OCI-LY3 (cell line): ENCODE results near the gene SH3PXD2B.

Experiments
- H2AFZ ChIP-seq: fragments of 200-600, 300-600 bp; shearing (Covaris generic); 2 replicates; pipeline ENCODE4 v1.6.0; 2014; ENCODE audit warnings: antibody characterized with exemption, low read depth, low read length
- H3K27ac ChIP-seq: fragments of 200-600, 300-600 bp; sonication (generic); 2 replicates; pipeline ENCODE4 v1.5.1; 2014; ENCODE audit warnings: mild to moderate bottlenecking, low read length, moderate library complexity, mixed read lengths
- H3K27me3 ChIP-seq: fragments of 200-600, 300-600 bp; sonication (generic); 2 replicates; pipeline ENCODE4 v1.6.1; 2014; ENCODE audit warnings: low read depth, low read length, mixed read lengths
- H3K36me3 ChIP-seq: fragments of 200-600, 300-600 bp; sonication (generic); replicated peaks from 2 replicates; pipeline ENCODE3; 2014; ENCODE audit warnings: low read depth, low read length, mixed read lengths
- H3K4me1 ChIP-seq: fragments of 300-600, 200-600 bp; sonication (generic); 2 replicates; pipeline ENCODE4 v1.6.1; 2014; ENCODE audit warnings: low read length, mixed read lengths
- H3K4me2 ChIP-seq: fragments of 200-600, 300-600 bp; sonication (generic); 2 replicates; pipeline ENCODE4 v1.6.1; 2014; ENCODE audit warnings: low read length, mixed read lengths
- H3K4me3 ChIP-seq: fragments of 300-600, 200-600 bp; sonication (generic); 2 replicates; pipeline ENCODE4 v1.5.1; 2014; ENCODE audit warnings: antibody characterized with exemption, mild to moderate bottlenecking, low read length, moderate library complexity
- H3K79me2 ChIP-seq: fragments of 300-600, 200-600 bp; shearing (Covaris generic); 2 replicates; pipeline ENCODE4 v1.6.1; 2014; ENCODE audit warnings: mild to moderate bottlenecking, low read length, mixed read lengths
- H3K9ac ChIP-seq: fragments of 300-600, 200-600 bp; shearing (Covaris generic); 2 replicates; pipeline ENCODE4 v1.6.0; 2014; ENCODE audit warnings: mild to moderate bottlenecking, low read length, moderate library complexity
- H3K9me3 ChIP-seq: fragments of 200-600, 300-600 bp; shearing (Covaris generic); 2 replicates; pipeline ENCODE4 v1.6.1; 2014; ENCODE audit warnings: low read length, mixed read lengths; ENCODE audit not compliant: insufficient read depth
- H4K20me1 ChIP-seq: fragments of 200-600, 300-600 bp; sonication (generic); 2 replicates; pipeline ENCODE4 v1.6.1; 2016; ENCODE audit warnings: low read length, mixed read lengths; ENCODE audit not compliant: insufficient read depth
- EZH2phosphoT487 ChIP-seq: fragments of 200-600 bp; shearing (Covaris generic); IDR thresholded peaks from 2 replicates; pipeline ENCODE4 v1.6.1; 2018; ENCODE audit warnings: antibody characterized with exemption, mixed run types, low read depth
- TF ChIP-seq, protein P1 (sequence below): fragments of 200-600, 300-600 bp; sonication (generic); IDR thresholded peaks from 2 replicates; pipeline ENCODE4 v1.5.1; 2014; ENCODE audit warnings: antibody characterized with exemption, low read length, low read depth

SH3PXD2B gene

GRCh38 chr5:172302047-172302710, 152.1 kb downstream of the SH3PXD2B start:
- TF ChIP-seq EZH2phosphoT487 = no peak
- TF ChIP-seq, protein P1, sequence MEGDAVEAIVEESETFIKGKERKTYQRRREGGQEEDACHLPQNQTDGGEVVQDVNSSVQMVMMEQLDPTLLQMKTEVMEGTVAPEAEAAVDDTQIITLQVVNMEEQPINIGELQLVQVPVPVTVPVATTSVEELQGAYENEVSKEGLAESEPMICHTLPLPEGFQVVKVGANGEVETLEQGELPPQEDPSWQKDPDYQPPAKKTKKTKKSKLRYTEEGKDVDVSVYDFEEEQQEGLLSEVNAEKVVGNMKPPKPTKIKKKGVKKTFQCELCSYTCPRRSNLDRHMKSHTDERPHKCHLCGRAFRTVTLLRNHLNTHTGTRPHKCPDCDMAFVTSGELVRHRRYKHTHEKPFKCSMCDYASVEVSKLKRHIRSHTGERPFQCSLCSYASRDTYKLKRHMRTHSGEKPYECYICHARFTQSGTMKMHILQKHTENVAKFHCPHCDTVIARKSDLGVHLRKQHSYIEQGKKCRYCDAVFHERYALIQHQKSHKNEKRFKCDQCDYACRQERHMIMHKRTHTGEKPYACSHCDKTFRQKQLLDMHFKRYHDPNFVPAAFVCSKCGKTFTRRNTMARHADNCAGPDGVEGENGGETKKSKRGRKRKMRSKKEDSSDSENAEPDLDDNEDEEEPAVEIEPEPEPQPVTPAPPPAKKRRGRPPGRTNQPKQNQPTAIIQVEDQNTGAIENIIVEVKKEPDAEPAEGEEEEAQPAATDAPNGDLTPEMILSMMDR = no peak
- H3K4me1 ChIP-seq = no peaks in the 10 kb centered on the region
- no peaks in the 10 kb centered on the region for H3K36me3 ChIP-seq
- H3K27ac ChIP-seq = no peak overlapping the region
- H3K9ac ChIP-seq = no peak overlapping the region
- H3K27me3 ChIP-seq = no peaks in the 10 kb centered on the region
- H3K9me3 ChIP-seq = 0 out of 2 replicates have a peak, but pooled peaks cover 3% of the 10 kb centered on the region
- H3K4me3 ChIP-seq = no peak overlapping the region
- no peak overlapping the region for H2AFZ ChIP-seq
- H3K79me2 ChIP-seq = no peaks in the 10 kb centered on the region
- no peaks in the 10 kb centered on the region for H4K20me1 ChIP-seq
- no peak overlapping the region for H3K4me2 ChIP-seq

- Histone ChIP-seq H3K27ac (no peak overlapping the region), H4K20me1 (no peaks in the 10 kb centered on the region), H3K9ac (no peak overlapping the region), H3K4me2 (no peak overlapping the region), H3K4me1 (no peaks in the 10 kb centered on the region), H3K36me3 (no peaks in the 10 kb centered on the region), H2AFZ (no peak overlapping the region), H3K4me3 (no peak overlapping the region), H3K9me3 (no peaks in the 10 kb centered on the region), H3K27me3 (peaks cover 3% of the 10 kb centered on the region; the same call in 1 of the 2 replicates), H3K79me2 (no peaks in the 10 kb centered on the region)
- no peak for TF ChIP-seq EZH2phosphoT487
- TF ChIP-seq, protein P1 = no peak
Measured at GRCh38 chr5:172299916-172300439, 154.3 kb downstream of the SH3PXD2B start.

DNA sequence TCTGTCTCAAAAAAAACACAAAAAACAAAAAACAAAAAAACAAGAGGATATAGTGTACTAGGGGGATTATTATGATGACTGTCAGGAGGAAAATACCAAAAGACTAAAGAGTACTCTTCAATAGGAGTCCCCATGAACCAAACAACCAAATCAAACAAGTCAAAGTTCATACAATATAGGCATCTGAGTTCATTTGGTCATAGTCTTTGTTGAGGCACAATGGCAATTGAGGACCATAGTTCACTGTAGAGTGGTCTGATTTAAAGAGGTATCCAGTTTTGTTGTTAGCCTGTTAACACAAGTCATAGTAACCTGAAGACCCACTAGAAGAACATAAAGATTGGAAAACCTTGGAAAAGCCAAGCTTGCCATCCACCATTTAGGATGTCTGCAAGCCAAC, 159.5 kb downstream of the SH3PXD2B start:
- H4K20me1 ChIP-seq = no peaks in the 10 kb centered on the region
- H3K4me3 ChIP-seq = no peak overlapping the region
- no peaks in the 10 kb centered on the region for H3K36me3 ChIP-seq
- H3K27ac ChIP-seq = no peak overlapping the region
- H3K4me1 ChIP-seq = peaks cover 5% of the 10 kb centered on the region; the same call in 1 of the 2 replicates
- no peak overlapping the region for H3K9ac ChIP-seq
- no peak for TF ChIP-seq EZH2phosphoT487
- TF ChIP-seq, protein P1 = no peak
- peaks cover 6% of the 10 kb centered on the region for H3K27me3 ChIP-seq
- H3K79me2 ChIP-seq = no peaks in the 10 kb centered on the region
- no peak overlapping the region for H2AFZ ChIP-seq
- no peaks in the 10 kb centered on the region for H3K9me3 ChIP-seq
- H3K4me2 ChIP-seq = no peak overlapping the region

DNA sequence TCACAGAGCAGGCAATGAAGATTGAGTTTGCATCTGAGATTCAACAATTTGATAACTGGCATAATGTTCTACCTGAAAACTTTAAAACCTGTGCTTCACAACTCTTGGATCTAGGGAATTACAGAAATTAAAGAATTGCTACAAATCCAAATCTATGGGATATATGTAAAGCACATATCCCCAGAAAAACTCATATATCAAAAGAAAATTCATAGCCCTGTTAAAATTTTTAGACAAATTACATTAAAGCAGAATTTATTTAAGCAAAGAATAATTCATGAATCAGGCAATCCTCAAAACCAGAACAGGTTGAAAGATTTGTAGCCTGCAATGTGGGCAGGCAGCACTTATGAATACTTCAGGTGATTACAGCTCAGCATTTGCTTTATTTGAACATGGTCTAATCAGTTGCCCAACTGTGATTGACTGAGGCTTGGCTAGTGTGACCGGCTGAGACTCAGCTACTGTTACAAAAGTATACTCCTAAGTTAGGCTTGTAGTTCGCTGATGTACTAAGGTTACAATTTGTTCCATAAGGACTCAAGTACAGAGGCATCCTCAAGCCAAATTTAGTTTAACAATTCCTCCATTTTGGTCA, 160.5 kb downstream of the SH3PXD2B start:
- H3K36me3 ChIP-seq = no peaks in the 10 kb centered on the region
- no peak overlapping the region for H3K27ac ChIP-seq
- H3K4me1 ChIP-seq = peaks cover 5% of the 10 kb centered on the region; the same call in 1 of the 2 replicates
- H3K4me2 ChIP-seq = no peak overlapping the region
- TF ChIP-seq EZH2phosphoT487 = no peak
- no peak overlapping the region for H3K4me3 ChIP-seq
- no peaks in the 10 kb centered on the region for H3K9me3 ChIP-seq
- H3K9ac ChIP-seq = no peak overlapping the region
- no peaks in the 10 kb centered on the region for H4K20me1 ChIP-seq
- no peak overlapping the region for H2AFZ ChIP-seq
- H3K79me2 ChIP-seq = no peaks in the 10 kb centered on the region
- peaks cover 6% of the 10 kb centered on the region for H3K27me3 ChIP-seq
